Germinal center (tissue), 1 donor: ENCODE results near the gene PRKG1.

ENCODE experiments used
- DNase-seq: peaks from one replicate; pipeline ENCODE4 v3.0.0; 2012; ENCODE audit warnings: mixed read lengths, low spot score

Gene PRKG1

GRCh38 chr10:51879238-51879637 lies 805.0 kb downstream of the PRKG1 start:
- no peak for DNase-seq

GRCh38 chr10:51881213-51881612 lies 806.9 kb downstream of the PRKG1 start:
- no peak for DNase-seq

GRCh38 chr10:51886438-51887068 lies 812.3 kb downstream of the PRKG1 start:
- DNase-seq, result no peak

GRCh38 chr10:51888263-51888662 lies 814.0 kb downstream of the PRKG1 start:
- no peak for DNase-seq

GRCh38 chr10:51892313-51892712 lies 818.0 kb downstream of the PRKG1 start:
- no peak for DNase-seq

GRCh38 chr10:51892965-51893658 lies 818.8 kb downstream of the PRKG1 start:
- DNase-seq, result peak; percentile 5

GRCh38 chr10:51894771-51895578 lies 820.7 kb downstream of the PRKG1 start:
- DNase-seq, result no peak

GRCh38 chr10:51896849-51897248 lies 822.6 kb downstream of the PRKG1 start:
- DNase-seq, result no peak

- DNase-seq, result no peak
These were observed 823.3 kb downstream of the PRKG1 start for GRCh38 chr10:51897560-51897959.

GRCh38 chr10:51900180-51900579 lies 825.9 kb downstream of the PRKG1 start:
- DNase-seq, result no peak

GRCh38 chr10:51903675-51904074 lies 829.4 kb downstream of the PRKG1 start:
- DNase-seq, result no peak

GRCh38 chr10:51905032-51905431 lies 830.7 kb downstream of the PRKG1 start:
- no peak for DNase-seq

GRCh38 chr10:51907361-51907760 lies 833.1 kb downstream of the PRKG1 start:
- no peak for DNase-seq

GRCh38 chr10:51910189-51910588 lies 835.9 kb downstream of the PRKG1 start:
- DNase-seq, result no peak

- no peak for DNase-seq
These were observed 836.3 kb downstream of the PRKG1 start for GRCh38 chr10:51910596-51910995.

GRCh38 chr10:51911723-51912122 lies 837.4 kb downstream of the PRKG1 start:
- DNase-seq, result no peak

GRCh38 chr10:51915031-51915542 lies 840.8 kb downstream of the PRKG1 start:
- DNase-seq, result no peak

- DNase-seq, result no peak
These were observed 844.2 kb downstream of the PRKG1 start for GRCh38 chr10:51918440-51918839.

- DNase-seq, result no peak
These were observed 844.6 kb downstream of the PRKG1 start for GRCh38 chr10:51918884-51919325.

- DNase-seq, result no peak
These were observed 846.4 kb downstream of the PRKG1 start for GRCh38 chr10:51920672-51921071.

- DNase-seq, result no peak
These were observed 850.1 kb downstream of the PRKG1 start for GRCh38 chr10:51924359-51924758.

- DNase-seq, result no peak
These were observed 852.0 kb downstream of the PRKG1 start for GRCh38 chr10:51926337-51926736.

- DNase-seq, result no peak
These were observed 853.9 kb downstream of the PRKG1 start for GRCh38 chr10:51928162-51928561.
